GM19397 (cell line): ENCODE measurements around the gene LUZP1.

Source experiments
- ATAC-seq: cut with Tn5 transposase; IDR thresholded peaks from one replicate; pipeline ENCODE4 v1.9.1; 2021; ENCODE audit warnings: mild to moderate bottlenecking, moderate library complexity; ENCODE audit not compliant: unreplicated experiment

Gene LUZP1

DNA sequence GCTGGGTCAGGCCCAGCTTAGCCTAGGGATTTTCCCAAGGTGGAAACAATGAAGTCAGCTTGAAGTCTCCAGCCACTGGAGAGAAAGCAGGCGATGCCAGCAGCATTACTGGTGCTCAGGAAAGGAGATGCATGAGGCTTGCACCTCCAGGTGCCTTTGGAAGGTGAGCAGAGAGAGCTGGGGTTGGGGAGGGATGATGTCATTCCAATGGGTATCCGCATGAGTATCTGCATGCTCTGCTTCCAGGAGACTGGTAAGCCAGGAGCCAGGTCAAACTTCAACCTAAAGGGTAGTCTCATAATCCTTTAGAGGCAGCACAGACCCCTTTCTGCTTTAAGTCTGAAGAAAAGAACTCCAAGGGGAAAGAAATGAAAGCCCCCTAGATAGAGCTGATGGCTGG lies 80.6 kb downstream of the LUZP1 start:
- ATAC-seq = no peak

DNA sequence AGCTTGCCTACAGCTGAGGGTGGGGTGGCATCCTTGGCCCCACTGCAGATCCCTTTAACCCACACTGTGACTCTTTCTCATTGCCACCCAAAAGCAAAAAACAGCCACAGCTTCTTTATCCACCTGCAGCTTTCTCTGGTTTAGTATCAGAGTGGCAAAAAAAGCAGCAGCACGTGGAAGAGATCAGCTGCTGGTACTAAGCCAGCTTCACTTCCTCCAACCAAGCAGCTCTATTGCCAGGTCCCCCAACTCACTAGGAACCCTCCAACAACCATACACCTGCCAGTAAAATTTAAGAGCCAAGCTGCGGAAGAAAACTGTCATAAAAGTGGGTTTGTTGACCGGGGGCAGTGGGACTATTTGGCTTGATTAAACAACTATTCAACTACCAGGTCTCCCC lies 83.0 kb downstream of the LUZP1 start:
- ATAC-seq = no peak

DNA sequence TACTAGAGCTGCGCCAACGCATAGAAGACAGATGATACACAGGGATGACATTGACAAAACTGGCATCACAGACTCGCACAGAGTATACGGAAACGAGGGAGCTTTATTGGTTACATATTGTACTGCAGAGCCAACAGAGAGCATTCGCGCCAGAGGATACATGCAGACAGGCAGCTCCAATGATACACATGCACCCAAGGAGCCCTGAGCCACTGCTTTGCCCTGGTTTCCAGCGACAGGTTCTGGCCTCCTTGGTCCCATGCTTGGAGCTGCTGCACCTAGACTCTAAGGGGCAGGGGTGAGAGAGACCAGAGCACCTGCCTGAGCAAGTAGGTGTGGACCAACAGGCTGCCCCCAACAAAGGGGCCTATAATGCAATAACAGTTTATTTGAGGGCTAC lies 83.8 kb downstream of the LUZP1 start:
- ATAC-seq = no peak

GRCh38 chr1:23083714-23084480 lies 84.8 kb downstream of the LUZP1 start:
- ATAC-seq = no peak

GRCh38 chr1:23081376-23081775 lies 87.3 kb downstream of the LUZP1 start:
- no peak for ATAC-seq

DNA sequence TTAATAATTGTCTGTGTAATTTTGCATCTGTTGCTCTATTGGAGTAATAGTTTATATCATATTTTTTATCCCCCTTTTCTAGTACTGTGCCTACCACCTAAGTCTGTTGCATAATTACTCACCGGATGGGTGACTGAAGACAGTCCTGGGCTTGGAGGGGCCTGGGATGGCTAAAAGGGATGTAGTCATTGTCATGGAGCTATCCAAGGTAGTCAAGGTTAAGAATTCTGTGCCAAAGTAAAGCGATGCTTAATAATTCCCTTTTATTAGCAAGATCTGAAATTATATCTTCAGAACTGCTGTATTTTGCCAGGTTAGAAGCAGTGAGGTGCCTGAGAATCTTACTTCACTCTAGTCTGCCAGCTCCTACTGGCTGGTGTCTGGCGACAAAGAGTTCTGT lies 87.8 kb downstream of the LUZP1 start:
- ATAC-seq = no peak

- ATAC-seq = no peak
Measured at GRCh38 chr1:23079025-23079424, 89.6 kb downstream of the LUZP1 start.

- no peak for ATAC-seq
Measured at GRCh38 chr1:23074012-23074411, 94.6 kb downstream of the LUZP1 start.

DNA sequence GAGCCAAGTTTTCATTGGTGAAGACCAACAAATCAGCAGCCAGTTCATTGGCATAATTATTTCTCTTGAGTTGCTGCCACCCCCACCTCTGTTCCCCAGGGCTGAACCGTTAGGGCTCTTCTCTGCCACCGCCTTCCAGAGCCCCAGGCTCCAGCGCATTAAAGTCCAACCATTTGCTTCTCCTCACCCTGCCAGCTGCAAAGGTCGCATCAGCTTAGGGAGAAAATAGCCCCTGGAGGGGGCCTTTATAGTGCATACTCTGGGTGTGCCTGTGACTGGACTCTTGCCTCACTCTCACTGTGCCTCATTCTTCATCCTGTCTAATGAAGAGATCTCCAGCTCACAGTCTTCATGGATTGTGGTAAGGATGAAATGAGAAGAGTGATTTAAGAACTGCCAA lies 99.0 kb downstream of the LUZP1 start:
- no peak for ATAC-seq

DNA sequence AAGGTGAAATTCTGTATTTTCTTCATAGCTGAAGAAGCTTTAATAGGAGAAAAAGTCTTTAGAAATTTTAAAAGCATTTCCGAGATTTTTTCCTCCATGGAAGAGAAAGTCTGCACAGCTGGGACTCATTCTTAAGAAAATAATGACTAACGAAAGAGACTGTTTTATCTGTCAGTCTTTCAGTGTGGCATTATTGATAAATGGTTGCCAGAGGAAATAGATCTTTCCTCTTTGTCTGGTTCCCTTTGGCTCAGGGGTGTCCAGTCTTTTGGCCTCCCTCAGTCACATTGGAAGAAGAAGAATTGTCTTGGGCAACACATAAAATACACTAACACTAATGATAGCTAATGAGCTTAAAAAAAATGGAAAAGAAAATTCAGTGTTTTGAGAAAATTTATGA lies 99.5 kb downstream of the LUZP1 start:
- ATAC-seq = no peak

DNA sequence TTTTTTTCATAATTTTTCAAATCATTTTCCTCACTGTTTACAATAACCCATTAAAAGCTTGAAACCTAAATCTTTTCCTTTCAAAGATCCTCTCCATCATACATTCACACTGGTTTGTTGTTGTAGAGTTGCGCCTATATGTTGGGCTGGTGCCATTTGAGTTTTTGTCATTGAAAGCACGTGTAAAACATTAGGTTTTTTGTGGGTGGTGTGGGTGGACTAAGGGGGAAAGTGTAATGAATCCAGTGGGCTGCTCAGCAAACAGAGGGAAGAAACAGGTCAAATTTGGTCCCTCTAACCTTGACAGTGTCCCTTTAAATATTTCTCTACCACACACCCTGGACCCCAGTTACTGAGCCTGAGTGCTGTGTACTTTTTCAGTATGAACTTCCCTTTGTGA lies 102.6 kb downstream of the LUZP1 start:
- ATAC-seq = no peak

GRCh38 chr1:23065385-23065784 lies 103.3 kb downstream of the LUZP1 start:
- no peak for ATAC-seq

DNA sequence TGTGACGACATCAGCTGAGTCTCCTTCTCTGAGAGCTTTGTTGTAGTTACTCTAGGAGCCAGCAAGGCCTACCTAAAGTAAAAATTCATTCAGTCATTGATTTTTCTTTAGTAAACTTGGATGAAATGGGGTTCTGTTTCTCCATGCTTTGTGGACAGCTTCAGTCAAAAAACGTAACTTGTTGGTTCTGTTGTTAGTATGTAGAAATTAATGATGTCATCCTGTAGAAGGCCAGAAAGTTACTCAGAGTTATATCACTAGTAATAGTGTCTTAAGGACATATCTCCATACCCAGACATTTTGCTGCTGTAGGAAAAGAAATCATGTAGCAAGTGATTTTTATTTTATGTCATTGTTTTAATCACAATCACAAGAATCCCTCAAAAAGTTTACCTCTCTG lies 106.4 kb downstream of the LUZP1 start:
- no peak for ATAC-seq

DNA sequence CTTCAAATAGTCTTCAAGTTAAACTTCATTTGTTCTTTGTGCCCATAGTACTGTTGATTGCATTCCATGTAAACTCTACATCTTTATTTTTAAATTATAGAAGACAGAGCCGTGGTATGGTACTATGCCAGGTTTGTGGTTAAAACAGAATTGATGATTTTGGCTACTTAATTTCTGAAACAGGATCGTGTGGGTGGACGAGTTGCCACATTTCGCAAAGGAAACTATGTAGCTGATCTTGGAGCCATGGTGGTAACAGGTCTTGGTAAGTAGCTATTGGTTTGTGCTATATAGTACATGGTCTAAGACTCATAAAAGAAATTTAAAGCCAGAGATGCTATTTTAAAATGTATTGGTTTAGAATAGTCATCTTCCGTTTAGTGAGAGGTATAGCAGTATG lies 111.4 kb downstream of the LUZP1 start:
- ATAC-seq = no peak

- no peak for ATAC-seq
Measured at GRCh38 chr1:23051290-23051909, 117.3 kb downstream of the LUZP1 start.

- no peak for ATAC-seq
Measured at GRCh38 chr1:23050201-23050600, 118.5 kb downstream of the LUZP1 start.

- no peak for ATAC-seq
Measured at GRCh38 chr1:23044035-23044434, 124.6 kb downstream of the LUZP1 start.

DNA sequence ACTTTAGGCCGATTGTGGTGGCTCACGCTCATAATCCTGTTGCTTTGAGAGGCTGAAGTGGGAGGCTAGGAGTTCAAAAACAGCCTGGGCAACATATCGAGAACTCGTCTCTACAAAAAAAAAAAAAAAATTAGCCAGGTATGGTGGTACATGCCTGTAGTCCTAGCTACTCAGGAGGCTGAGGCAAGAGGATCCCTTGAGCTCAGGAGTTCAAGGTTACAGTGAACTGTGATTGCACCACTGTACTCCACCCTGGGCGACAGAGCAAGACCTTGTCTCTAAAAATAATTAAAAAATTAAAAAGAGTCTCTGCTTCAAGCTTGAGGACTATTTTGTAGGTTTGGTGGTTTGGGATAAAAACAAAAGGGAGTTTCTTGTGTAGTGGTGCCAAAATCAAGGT lies 128.1 kb downstream of the LUZP1 start:
- no peak for ATAC-seq

DNA sequence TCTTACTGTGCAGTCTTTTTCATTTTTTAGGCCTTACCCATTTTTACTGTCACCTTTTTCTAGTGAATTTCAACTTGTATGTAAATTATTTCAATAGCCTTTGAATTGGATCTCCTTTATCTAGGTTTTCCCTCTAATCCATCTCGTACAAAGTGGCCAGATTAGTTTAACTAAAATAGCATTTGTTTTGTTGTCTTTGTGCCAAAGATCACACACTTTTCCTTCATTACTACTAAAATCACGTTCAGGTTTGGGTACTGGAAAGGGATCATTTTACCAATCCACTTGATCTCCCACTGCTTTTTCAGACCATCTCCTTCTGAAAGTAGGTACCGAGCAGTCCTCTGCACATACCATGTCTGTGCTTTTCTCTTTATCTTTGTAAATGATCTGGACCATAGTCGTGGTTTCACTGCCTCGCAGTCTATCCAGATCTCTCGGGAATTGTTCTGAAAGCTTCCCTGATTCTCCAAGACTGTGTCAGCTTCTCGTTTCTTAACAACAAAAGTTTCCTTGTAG lies 129.3 kb downstream of the LUZP1 start:
- no peak for ATAC-seq

- ATAC-seq = no peak
Measured at GRCh38 chr1:23037081-23037740, 131.4 kb downstream of the LUZP1 start.

- no peak for ATAC-seq
Measured at GRCh38 chr1:23035823-23036452, 132.7 kb downstream of the LUZP1 start.
